Caco-2 (cell line): ENCODE data around the gene ABHD8. TPM values are rescaled to one million over a fixed set of nuclear protein-coding genes. Genes with fewer than 3 reads are reported as not detected.
"Not testable (repeated sequence)": the region's sequence is repeated elsewhere in the genome, so short reads cannot be mapped to it uniquely, and the experiment has no call there.

ENCODE experiments used
- BruUV-seq: library from RNA; stranded (reverse); fragments of 400-500 nt; replicated peaks from 2 replicates; lab custom pipeline; 2021; lab: Mats Ljungman, UMichigan
- CTCF ChIA-PET: fragments of 300-600 bp; sonication (Branson Sonifier 250); formaldehyde crosslinking; loops from one replicate; lab custom pipeline; 2022; ENCODE audit warnings: antibody characterized with exemption; lab: Charles Lee
- POLR2A ChIA-PET: fragments of 300-600 bp; sonication (Branson Sonifier 250); formaldehyde crosslinking; loops from one replicate; lab custom pipeline; 2022; ENCODE audit warnings: antibody characterized with exemption; lab: Charles Lee
- DNase-seq, 2 experiments: peaks; one replicate each; pipeline versions ENCODE4 v3.0.0 to v3.0.0-alpha.2; 2020 to 2022
- H3K27me3 ChIP-seq: replicated peaks from 2 replicates; pipeline ENCODE4 v1.6.0; 2011; ENCODE audit warnings: low read length; ENCODE audit not compliant: control insufficient read depth, insufficient read depth
- H3K36me3 ChIP-seq: 2 replicates; pipeline ENCODE4 v1.5.1; 2011; ENCODE audit warnings: low read length; ENCODE audit not compliant: control insufficient read depth, insufficient read depth
- H3K4me1 ChIP-seq: fragments of 250-450 bp; sonication (Bioruptor Pico); 2 replicates; pipeline ENCODE4 v1.5.1; 2020; ENCODE audit warnings: mild to moderate bottlenecking
- H3K4me3 ChIP-seq: 2 replicates; pipeline ENCODE4 v1.5.1; 2011; ENCODE audit warnings: low read depth, mild to moderate bottlenecking, control low read depth, low read length
- H3K9me3 ChIP-seq: fragments of 250-450 bp; sonication (Bioruptor Pico); 2 replicates; pipeline ENCODE4 v1.5.1; 2020; ENCODE audit warnings: mild to moderate bottlenecking, moderate library complexity
- H3K27ac Mint-ChIP-seq: one replicate; pipeline ENCODE4 v1.8.0; 2022; ENCODE audit warnings: mixed read lengths; ENCODE audit not compliant: unreplicated experiment
- H3K27me3 Mint-ChIP-seq: one replicate; pipeline ENCODE4 v1.8.0; 2022; ENCODE audit warnings: mixed read lengths; ENCODE audit not compliant: insufficient read depth, unreplicated experiment
- H3K36me3 Mint-ChIP-seq: one replicate; pipeline ENCODE4 v1.8.0; 2022; ENCODE audit warnings: mild to moderate bottlenecking, mixed read lengths; ENCODE audit not compliant: insufficient read depth, unreplicated experiment
- H3K4me1 Mint-ChIP-seq: one replicate; pipeline ENCODE4 v1.8.0; 2022; ENCODE audit warnings: low read depth, mixed read lengths; ENCODE audit not compliant: unreplicated experiment
- H3K4me3 Mint-ChIP-seq: one replicate; pipeline ENCODE4 v1.8.0; 2022; ENCODE audit warnings: mild to moderate bottlenecking, moderate library complexity, mixed read lengths; ENCODE audit not compliant: unreplicated experiment
- H3K9me3 Mint-ChIP-seq: one replicate; pipeline ENCODE4 v1.8.0; 2022; ENCODE audit warnings: mixed read lengths; ENCODE audit not compliant: unreplicated experiment
- intact Hi-C: fragments of 100-400 bp; cut with micrococcal nuclease; formaldehyde crosslinking; loops from one replicate; pipeline ENCODE4 v1.10.0; 2022; ENCODE audit not compliant: unreplicated experiment
- total RNA-seq: library from RNA; stranded (reverse); gene quantifications from 2 replicates; pipeline ENCODE4 v1.2.3, GENCODE V29; 2022
- TF ChIP-seq, protein P1 (sequence below), 2 experiments: fragments of 200-600 bp in 1 of 2; IDR thresholded peaks; 1 replicate in 1 of 2; 2 replicates in 1 of 2; pipeline versions ENCODE4 v1.5.1 to v1.8.0; 2011 to 2022; ENCODE audit warnings: antibody characterized with exemption in 1 of 2, control low read depth in 1 of 2, inconsistent platforms in 1 of 2, low read depth in 1 of 2, low read length in 1 of 2, mild to moderate bottlenecking in 1 of 2, moderate library complexity in 1 of 2; ENCODE audit not compliant: insufficient read depth in 1 of 2, severe bottlenecking in 1 of 2, unreplicated experiment in 1 of 2

The ABHD8 gene
- total RNA-seq, 1 experiment from 2014 or later = 11.3 TPM

DNA sequence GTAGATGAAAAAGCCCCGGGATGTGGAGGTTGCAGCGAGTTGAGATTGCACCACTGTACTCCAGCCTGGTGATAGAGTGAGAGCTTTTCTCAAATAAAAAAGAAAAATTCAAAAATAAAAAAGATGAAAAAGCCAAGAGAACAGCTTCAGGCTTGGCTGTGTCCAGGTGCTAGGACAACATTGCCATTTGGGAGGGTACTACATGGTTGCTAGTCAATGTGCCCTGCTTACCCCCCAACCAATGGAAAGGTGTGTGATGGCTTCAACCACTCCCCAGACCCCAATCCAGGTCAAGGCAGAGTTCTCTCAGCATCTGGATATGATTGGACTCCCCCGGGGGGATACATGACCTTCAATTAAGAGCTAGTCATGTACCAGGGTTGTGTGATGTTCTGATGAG, 23.8 kb downstream of the ABHD8 start:
- Histone ChIP-seq H3K36me3 (no peaks in the 10 kb centered on the region; the same call in 1 of the 2 replicates), H3K4me3 (no peak overlapping the region), H3K4me1 (no peaks in the 10 kb centered on the region), H3K9me3 (no peaks in the 10 kb centered on the region), H3K27me3 (no peaks in the 10 kb centered on the region)
- no peak overlapping the region for H3K4me3 Mint-ChIP-seq
- peaks cover 54% of the 10 kb centered on the region for H3K36me3 Mint-ChIP-seq
- BruUV-seq = no TSS peak
- ChIA-PET CTCF (no interaction called here), POLR2A (interaction anchor here (0.6 kb wide), 1 partner anchor 32 kb away, joined by 3 read pairs; no protein-coding TSS in a partner anchor)
- no peaks in the 10 kb centered on the region for H3K9me3 Mint-ChIP-seq
- H3K4me1 Mint-ChIP-seq = no peaks in the 10 kb centered on the region
- H3K27me3 Mint-ChIP-seq = no peaks in the 10 kb centered on the region
- TF ChIP-seq, protein P1, sequence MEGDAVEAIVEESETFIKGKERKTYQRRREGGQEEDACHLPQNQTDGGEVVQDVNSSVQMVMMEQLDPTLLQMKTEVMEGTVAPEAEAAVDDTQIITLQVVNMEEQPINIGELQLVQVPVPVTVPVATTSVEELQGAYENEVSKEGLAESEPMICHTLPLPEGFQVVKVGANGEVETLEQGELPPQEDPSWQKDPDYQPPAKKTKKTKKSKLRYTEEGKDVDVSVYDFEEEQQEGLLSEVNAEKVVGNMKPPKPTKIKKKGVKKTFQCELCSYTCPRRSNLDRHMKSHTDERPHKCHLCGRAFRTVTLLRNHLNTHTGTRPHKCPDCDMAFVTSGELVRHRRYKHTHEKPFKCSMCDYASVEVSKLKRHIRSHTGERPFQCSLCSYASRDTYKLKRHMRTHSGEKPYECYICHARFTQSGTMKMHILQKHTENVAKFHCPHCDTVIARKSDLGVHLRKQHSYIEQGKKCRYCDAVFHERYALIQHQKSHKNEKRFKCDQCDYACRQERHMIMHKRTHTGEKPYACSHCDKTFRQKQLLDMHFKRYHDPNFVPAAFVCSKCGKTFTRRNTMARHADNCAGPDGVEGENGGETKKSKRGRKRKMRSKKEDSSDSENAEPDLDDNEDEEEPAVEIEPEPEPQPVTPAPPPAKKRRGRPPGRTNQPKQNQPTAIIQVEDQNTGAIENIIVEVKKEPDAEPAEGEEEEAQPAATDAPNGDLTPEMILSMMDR (IDR thresholded peaks at IDR 0.05; ENCODE audit: insufficient read depth in 1 of 2, low read depth in 1 of 2, low read length in 1 of 2, severe bottlenecking in 1 of 2, unreplicated experiment in 1 of 2) = no peak
- DNase-seq = no peak
- H3K27ac Mint-ChIP-seq = no peak overlapping the region
- intact Hi-C loops = no loop called here

DNA sequence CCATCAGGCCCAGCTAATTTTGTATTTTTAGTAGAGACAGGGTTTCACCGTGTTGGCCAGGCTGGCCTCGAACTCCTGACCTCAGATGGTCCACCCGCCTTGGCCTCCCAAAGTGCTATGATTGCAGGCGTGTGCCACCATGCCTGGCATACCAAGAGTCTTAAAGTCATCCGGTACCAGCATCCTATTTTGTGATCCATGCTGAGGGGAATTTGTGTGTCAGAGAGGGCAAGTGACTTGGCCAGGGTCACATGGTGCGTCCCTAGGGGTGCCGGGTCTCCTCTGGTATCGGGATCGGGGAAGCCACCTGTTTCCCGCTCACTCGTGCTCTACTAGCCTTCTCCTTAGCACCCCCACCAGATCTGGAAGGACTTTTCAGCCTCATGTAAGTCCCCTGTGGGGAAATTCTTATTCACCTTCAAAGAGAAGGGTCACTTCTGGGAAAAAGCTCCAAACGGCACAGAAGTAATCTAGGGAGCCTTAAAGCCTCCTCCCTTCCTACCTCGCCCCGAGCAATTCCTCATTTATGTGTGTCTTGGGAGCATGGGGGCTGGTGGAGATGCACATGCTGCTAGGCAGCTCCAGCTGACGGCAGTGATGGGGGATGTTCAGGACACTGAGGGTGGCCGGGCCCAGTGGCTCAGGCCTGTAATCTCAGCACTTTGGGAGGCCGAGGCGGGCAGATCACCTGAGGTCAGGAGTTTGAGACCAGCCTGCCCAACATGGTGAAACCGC, 27.6 kb downstream of the ABHD8 start:
- no TSS peak for BruUV-seq
- Mint-ChIP-seq H3K4me1 (no peaks in the 10 kb centered on the region), H3K27ac (no peak overlapping the region), H3K36me3 (peaks cover 57% of the 10 kb centered on the region), H3K27me3 (no peaks in the 10 kb centered on the region), H3K9me3 (no peaks in the 10 kb centered on the region), H3K4me3 (no peak overlapping the region)
- H3K4me1 ChIP-seq = no peaks in the 10 kb centered on the region
- intact Hi-C loops = no loop called here
- H3K27me3 ChIP-seq = no peaks in the 10 kb centered on the region
- POLR2A ChIA-PET = no interaction called here
- no peaks in the 10 kb centered on the region; the same call in 1 of the 2 replicates for H3K36me3 ChIP-seq
- CTCF ChIA-PET = no interaction called here
- TF ChIP-seq, protein P1 (IDR thresholded peaks at IDR 0.05; ENCODE audit: insufficient read depth in 1 of 2, low read depth in 1 of 2, low read length in 1 of 2, severe bottlenecking in 1 of 2, unreplicated experiment in 1 of 2) = no peak
- H3K4me3 ChIP-seq = no peak overlapping the region
- DNase-seq = no peak
- H3K9me3 ChIP-seq = no peaks in the 10 kb centered on the region

DNA sequence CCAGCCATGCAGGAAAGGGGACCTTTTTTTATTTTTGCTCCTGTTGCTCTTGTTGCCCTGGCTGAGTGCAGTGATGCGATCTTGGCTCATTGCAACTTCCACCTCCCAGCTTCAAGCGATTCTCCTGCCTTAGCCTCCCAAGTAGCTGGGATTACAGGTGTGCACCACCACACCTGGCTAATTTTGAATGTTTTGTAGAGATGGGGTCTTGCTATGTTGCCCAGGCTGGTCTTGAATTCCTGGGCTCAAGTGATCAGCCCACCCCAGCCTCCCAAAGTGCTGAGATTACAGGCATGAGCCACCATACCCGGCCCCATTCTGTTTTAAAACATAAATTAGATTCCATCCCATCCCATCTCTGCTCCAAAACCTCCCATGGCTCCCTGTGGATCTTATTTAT, 28.3 kb downstream of the ABHD8 start:
- H3K4me1 Mint-ChIP-seq, H3K27me3 Mint-ChIP-seq, H3K4me1 ChIP-seq, H3K9me3 ChIP-seq, H3K4me3 Mint-ChIP-seq, CTCF ChIA-PET, DNase-seq, H3K36me3 ChIP-seq, BruUV-seq, H3K27ac Mint-ChIP-seq, H3K9me3 Mint-ChIP-seq, intact Hi-C loops, H3K4me3 ChIP-seq, POLR2A ChIA-PET, H3K27me3 ChIP-seq: not testable (repeated sequence)
- H3K36me3 Mint-ChIP-seq = peaks cover 64% of the 10 kb centered on the region
